GM23338 (cell line): ENCODE results near the gene PAQR4. TPM values are rescaled to one million over a fixed set of nuclear protein-coding genes. Genes with fewer than 3 reads are reported as not detected.
"Not testable (repeated sequence)": the region's sequence is repeated elsewhere in the genome, so short reads cannot be mapped to it uniquely, and the experiment has no call there.

Experiments
- ATAC-seq: fragments of 200-7000 bp; cut with Tn5 transposase; 3 replicates; pipeline ENCODE4 v1.9.1; 2020
- DNase-seq: peaks from one replicate; pipeline ENCODE4 v3.0.0-alpha.2; 2015; ENCODE audit warnings: low spot score
- H2AFZ ChIP-seq: fragments of 200-600 bp; sonication (generic); 2 replicates; pipeline ENCODE4 v1.8.0; 2016; ENCODE audit warnings: antibody characterized with exemption, mild to moderate bottlenecking, moderate library complexity
- H3F3A ChIP-seq: fragments of 200-600 bp; sonication (generic); replicated peaks from 2 replicates; pipeline ENCODE4 v1.8.0; 2017; ENCODE audit warnings: antibody characterized with exemption, mixed run types, low read depth
- H3K27ac ChIP-seq: fragments of 200-600 bp; sonication (generic); 2 replicates; pipeline ENCODE4 v1.6.1; 2016; ENCODE audit warnings: low read depth
- H3K27me3 ChIP-seq: fragments of 200-600 bp; sonication (generic); 2 replicates; pipeline ENCODE4 v1.8.0; 2016; ENCODE audit warnings: mild to moderate bottlenecking, mixed run types, moderate library complexity; ENCODE audit not compliant: insufficient read depth
- H3K36me3 ChIP-seq: fragments of 200-600 bp; sonication (generic); 2 replicates; pipeline ENCODE4 v1.8.0; 2016; ENCODE audit warnings: mild to moderate bottlenecking; ENCODE audit not compliant: insufficient read depth
- H3K4me1 ChIP-seq: fragments of 200-600 bp; sonication (generic); 2 replicates; pipeline ENCODE4 v1.8.0; 2016; ENCODE audit warnings: mild to moderate bottlenecking, moderate library complexity; ENCODE audit not compliant: insufficient read depth
- H3K4me2 ChIP-seq: fragments of 200-600 bp; sonication (generic); 2 replicates; pipeline ENCODE4 v1.7.1; 2017; ENCODE audit warnings: mixed run types
- H3K4me3 ChIP-seq: fragments of 200-600 bp; sonication (generic); 2 replicates; pipeline ENCODE4 v1.6.1; 2016; ENCODE audit warnings: mixed run types
- H3K79me2 ChIP-seq: fragments of 200-600 bp; sonication (generic); replicated peaks from 2 replicates; pipeline ENCODE4 v1.8.0; 2017; ENCODE audit warnings: mild to moderate bottlenecking; ENCODE audit not compliant: insufficient read depth
- H3K9me2 ChIP-seq: fragments of 200-600 bp; sonication (generic); 2 replicates; pipeline ENCODE4 v1.8.0; 2017; ENCODE audit not compliant: insufficient read depth
- H4K20me1 ChIP-seq: fragments of 200-600 bp; sonication (generic); replicated peaks from 2 replicates; pipeline ENCODE4 v1.8.0; 2017; ENCODE audit warnings: mild to moderate bottlenecking; ENCODE audit not compliant: insufficient read depth
- H3K27ac Mint-ChIP-seq: 2 replicates; pipeline ENCODE4 v1.8.0; 2020; ENCODE audit warnings: inconsistent platforms, mild to moderate bottlenecking, moderate library complexity, mixed read lengths
- H3K27me3 Mint-ChIP-seq: 3 replicates; pipeline ENCODE4 v1.8.0; 2022; ENCODE audit warnings: low read depth, mild to moderate bottlenecking, moderate library complexity, mixed read lengths, inconsistent platforms; ENCODE audit not compliant: insufficient read depth, poor library complexity
- H3K36me3 Mint-ChIP-seq: 3 replicates; pipeline ENCODE4 v1.8.0; 2021; ENCODE audit warnings: low read depth, mild to moderate bottlenecking, inconsistent platforms, moderate library complexity, mixed read lengths
- H3K4me1 Mint-ChIP-seq: 3 replicates; pipeline ENCODE4 v1.8.0; 2020; ENCODE audit warnings: mild to moderate bottlenecking, inconsistent platforms, mixed read lengths
- H3K4me3 Mint-ChIP-seq: 3 replicates; pipeline ENCODE4 v1.8.0; 2021; ENCODE audit warnings: moderate library complexity, mild to moderate bottlenecking, inconsistent platforms, mixed read lengths
- H3K9me3 Mint-ChIP-seq: 3 replicates; pipeline ENCODE4 v1.8.0; 2020; ENCODE audit warnings: moderate library complexity, mild to moderate bottlenecking, inconsistent platforms, mixed read lengths
- CREB1 ChIP-seq: fragments of 250-450 bp; sonication (Bioruptor Pico); IDR thresholded peaks from 2 replicates; pipeline ENCODE4 v1.5.0; 2020; ENCODE audit warnings: low read depth, mild to moderate bottlenecking, moderate library complexity
- ETS1 ChIP-seq: IDR thresholded peaks from 2 replicates; pipeline ENCODE4 v1.6.1; 2016; ENCODE audit warnings: antibody characterized with exemption
- EZH2phosphoT487 ChIP-seq: fragments of 200-600 bp; sonication (generic); IDR thresholded peaks from one replicate; pipeline ENCODE4 v1.8.1; 2018; ENCODE audit warnings: antibody characterized with exemption; ENCODE audit not compliant: unreplicated experiment
- JUNB ChIP-seq: IDR thresholded peaks from one replicate; pipeline ENCODE4 v1.6.1; 2016; ENCODE audit warnings: antibody characterized with exemption; ENCODE audit not compliant: unreplicated experiment
- NANOG ChIP-seq: IDR thresholded peaks from 2 replicates; pipeline ENCODE4 v1.6.1; 2016; ENCODE audit warnings: antibody characterized with exemption, borderline replicate concordance
- POLR2AphosphoS5 ChIP-seq: IDR thresholded peaks from 2 replicates; pipeline ENCODE4 v1.6.1; 2016; ENCODE audit warnings: antibody characterized with exemption, low read depth
- STAT1 ChIP-seq: IDR thresholded peaks from one replicate; pipeline ENCODE4 v1.6.1; 2016; ENCODE audit warnings: antibody characterized with exemption; ENCODE audit not compliant: unreplicated experiment
- ZNF114 ChIP-seq: fragments of 250-450 bp; sonication (Bioruptor Pico); IDR thresholded peaks from 2 replicates; pipeline ENCODE4 v1.5.0; 2020; ENCODE audit warnings: mild to moderate bottlenecking, moderate library complexity
- ZNF331 ChIP-seq: fragments of 250-450 bp; sonication (Bioruptor Pico); IDR thresholded peaks from 2 replicates; pipeline ENCODE4 v1.5.0; 2020; ENCODE audit warnings: low read depth, mild to moderate bottlenecking, moderate library complexity
- polyA plus RNA-seq: library from polyadenylated mRNA; unstranded; fragments of >200 nt; fragmentation: Nextera tagmentation; extraction: Ambion mirVana; gene quantifications from 2 replicates; pipeline ENCODE4 v1.2.1, GENCODE V29; 2016
- total RNA-seq: library from RNA; depleted of rRNA; stranded (reverse); fragments of >200 nt; shearing (Covaris generic); gene quantifications from 2 replicates; pipeline ENCODE4 v1.2.3, GENCODE V29; 2014
- TF ChIP-seq, protein P1 (sequence below): fragments of 250-450 bp; sonication (Bioruptor Pico); IDR thresholded peaks from 2 replicates; pipeline ENCODE4 v1.5.0; 2020; ENCODE audit warnings: mild to moderate bottlenecking, moderate library complexity
- TF ChIP-seq, protein P2 (sequence below), 2 experiments: fragments of 200-600 bp in 1 of 2; sonication (generic) in 1 of 2; conservative IDR thresholded peaks; 2 replicates each; pipeline versions ENCODE4 v1.5.1 to v1.6.1; 2016 to 2017; ENCODE audit warnings: antibody characterized with exemption in 2 of 2, low read depth in 2 of 2, mild to moderate bottlenecking in 2 of 2, moderate library complexity in 1 of 2

PAQR4 gene
- total and polyA plus RNA-seq, 2 experiments from 2014 or later, result 7.0 to 29.3 TPM

DNA sequence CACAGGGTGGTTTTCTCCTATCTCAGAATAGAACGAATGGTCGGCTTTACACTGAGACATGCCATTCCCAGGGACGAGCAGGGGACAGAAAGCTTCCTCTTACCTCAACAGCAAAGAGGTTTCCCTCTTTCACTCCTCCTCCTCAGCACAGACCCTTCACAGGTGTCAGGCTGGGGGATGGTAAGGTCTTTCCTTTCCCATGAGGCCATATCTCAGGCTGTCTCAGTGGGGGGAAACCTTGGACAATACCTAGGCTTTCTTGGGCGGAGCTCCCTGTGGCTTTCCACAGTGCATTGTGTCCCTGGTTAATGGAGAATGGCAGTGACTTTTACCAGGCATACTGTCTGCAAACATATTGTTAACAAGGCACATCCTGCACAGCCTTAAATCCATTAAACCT lies 41.0 kb upstream of the PAQR4 start:
- H3K9me2 ChIP-seq, H3K27me3 ChIP-seq, H3K4me2 ChIP-seq, H4K20me1 ChIP-seq, ATAC-seq, H3K79me2 ChIP-seq, H3K4me1 ChIP-seq, H2AFZ ChIP-seq, H3K36me3 ChIP-seq, DNase-seq, H3K9me3 Mint-ChIP-seq, H3K4me3 Mint-ChIP-seq, H3K4me3 ChIP-seq, H3K27ac ChIP-seq: not testable (repeated sequence)
- Mint-ChIP-seq H3K4me1 (peaks cover 38% of the 10 kb centered on the region), H3K36me3 (peaks cover 13% of the 10 kb centered on the region; the same call in 1 of the 3 replicates), H3K27me3 (peaks cover 11% of the 10 kb centered on the region), H3K27ac (peak overlapping the region; percentile 87)
- peaks cover 12% of the 10 kb centered on the region for H3F3A ChIP-seq

DNA sequence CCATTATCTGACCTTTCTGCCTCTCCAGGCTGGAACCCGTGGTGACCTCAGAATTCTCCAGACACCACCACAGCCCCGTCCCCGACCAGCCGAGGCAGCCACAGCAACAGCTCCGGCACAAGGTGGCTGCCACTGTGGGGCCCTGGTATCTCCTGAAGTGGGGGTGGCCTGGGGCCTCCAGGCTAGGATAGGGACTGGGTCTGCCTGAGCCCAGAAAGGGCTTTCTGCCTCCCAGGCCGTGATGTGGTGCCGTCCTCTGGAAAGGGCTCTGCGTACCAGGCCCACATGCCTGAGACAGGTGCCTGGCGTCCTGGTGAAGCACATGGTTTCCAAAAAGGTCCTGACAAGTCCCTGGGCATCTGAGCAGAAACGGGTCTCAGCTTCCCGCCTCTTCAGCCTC lies 40.4 kb upstream of the PAQR4 start:
- peaks cover 9% of the 10 kb centered on the region; the same call in 2 of the 3 replicates for H3K9me3 Mint-ChIP-seq
- H3K4me1 Mint-ChIP-seq, result peaks cover 38% of the 10 kb centered on the region
- peaks cover 7% of the 10 kb centered on the region; the same call in 1 of the 2 replicates for H3K4me1 ChIP-seq
- H3K27ac ChIP-seq, result no peak overlapping the region
- H3K4me3 Mint-ChIP-seq, result no peak overlapping the region; the same call in 2 of the 3 replicates
- DNase-seq (no peak), ATAC-seq (no peak)
- H3K9me2 ChIP-seq, result no peaks in the 10 kb centered on the region
- peaks cover 10% of the 10 kb centered on the region; the same call in 1 of the 3 replicates for H3K36me3 Mint-ChIP-seq
- no peaks in the 10 kb centered on the region for H3K79me2 ChIP-seq
- no peaks in the 10 kb centered on the region for H4K20me1 ChIP-seq
- peaks cover 11% of the 10 kb centered on the region for H3K27me3 Mint-ChIP-seq
- 0 out of 2 replicates have a peak, but pooled peaks cover 7% of the 10 kb centered on the region for H3K27me3 ChIP-seq
- no peak overlapping the region for H3K4me2 ChIP-seq
- no peaks in the 10 kb centered on the region for H3K36me3 ChIP-seq
- H2AFZ ChIP-seq, result no peak overlapping the region
- peaks cover 8% of the 10 kb centered on the region for H3F3A ChIP-seq
- no peak overlapping the region for H3K4me3 ChIP-seq
- peak overlapping the region; percentile 87 for H3K27ac Mint-ChIP-seq
- TF ChIP-seq NANOG (no peak), STAT1 (no peak), ZNF331 (no peak), ETS1 (no peak), CREB1 (CRISPR knock-in tag) (no peak), EZH2phosphoT487 (no peak), POLR2AphosphoS5 (no peak), ZNF114 (CRISPR knock-in tag) (no peak), JUNB (no peak)
- TF ChIP-seq, protein P1, sequence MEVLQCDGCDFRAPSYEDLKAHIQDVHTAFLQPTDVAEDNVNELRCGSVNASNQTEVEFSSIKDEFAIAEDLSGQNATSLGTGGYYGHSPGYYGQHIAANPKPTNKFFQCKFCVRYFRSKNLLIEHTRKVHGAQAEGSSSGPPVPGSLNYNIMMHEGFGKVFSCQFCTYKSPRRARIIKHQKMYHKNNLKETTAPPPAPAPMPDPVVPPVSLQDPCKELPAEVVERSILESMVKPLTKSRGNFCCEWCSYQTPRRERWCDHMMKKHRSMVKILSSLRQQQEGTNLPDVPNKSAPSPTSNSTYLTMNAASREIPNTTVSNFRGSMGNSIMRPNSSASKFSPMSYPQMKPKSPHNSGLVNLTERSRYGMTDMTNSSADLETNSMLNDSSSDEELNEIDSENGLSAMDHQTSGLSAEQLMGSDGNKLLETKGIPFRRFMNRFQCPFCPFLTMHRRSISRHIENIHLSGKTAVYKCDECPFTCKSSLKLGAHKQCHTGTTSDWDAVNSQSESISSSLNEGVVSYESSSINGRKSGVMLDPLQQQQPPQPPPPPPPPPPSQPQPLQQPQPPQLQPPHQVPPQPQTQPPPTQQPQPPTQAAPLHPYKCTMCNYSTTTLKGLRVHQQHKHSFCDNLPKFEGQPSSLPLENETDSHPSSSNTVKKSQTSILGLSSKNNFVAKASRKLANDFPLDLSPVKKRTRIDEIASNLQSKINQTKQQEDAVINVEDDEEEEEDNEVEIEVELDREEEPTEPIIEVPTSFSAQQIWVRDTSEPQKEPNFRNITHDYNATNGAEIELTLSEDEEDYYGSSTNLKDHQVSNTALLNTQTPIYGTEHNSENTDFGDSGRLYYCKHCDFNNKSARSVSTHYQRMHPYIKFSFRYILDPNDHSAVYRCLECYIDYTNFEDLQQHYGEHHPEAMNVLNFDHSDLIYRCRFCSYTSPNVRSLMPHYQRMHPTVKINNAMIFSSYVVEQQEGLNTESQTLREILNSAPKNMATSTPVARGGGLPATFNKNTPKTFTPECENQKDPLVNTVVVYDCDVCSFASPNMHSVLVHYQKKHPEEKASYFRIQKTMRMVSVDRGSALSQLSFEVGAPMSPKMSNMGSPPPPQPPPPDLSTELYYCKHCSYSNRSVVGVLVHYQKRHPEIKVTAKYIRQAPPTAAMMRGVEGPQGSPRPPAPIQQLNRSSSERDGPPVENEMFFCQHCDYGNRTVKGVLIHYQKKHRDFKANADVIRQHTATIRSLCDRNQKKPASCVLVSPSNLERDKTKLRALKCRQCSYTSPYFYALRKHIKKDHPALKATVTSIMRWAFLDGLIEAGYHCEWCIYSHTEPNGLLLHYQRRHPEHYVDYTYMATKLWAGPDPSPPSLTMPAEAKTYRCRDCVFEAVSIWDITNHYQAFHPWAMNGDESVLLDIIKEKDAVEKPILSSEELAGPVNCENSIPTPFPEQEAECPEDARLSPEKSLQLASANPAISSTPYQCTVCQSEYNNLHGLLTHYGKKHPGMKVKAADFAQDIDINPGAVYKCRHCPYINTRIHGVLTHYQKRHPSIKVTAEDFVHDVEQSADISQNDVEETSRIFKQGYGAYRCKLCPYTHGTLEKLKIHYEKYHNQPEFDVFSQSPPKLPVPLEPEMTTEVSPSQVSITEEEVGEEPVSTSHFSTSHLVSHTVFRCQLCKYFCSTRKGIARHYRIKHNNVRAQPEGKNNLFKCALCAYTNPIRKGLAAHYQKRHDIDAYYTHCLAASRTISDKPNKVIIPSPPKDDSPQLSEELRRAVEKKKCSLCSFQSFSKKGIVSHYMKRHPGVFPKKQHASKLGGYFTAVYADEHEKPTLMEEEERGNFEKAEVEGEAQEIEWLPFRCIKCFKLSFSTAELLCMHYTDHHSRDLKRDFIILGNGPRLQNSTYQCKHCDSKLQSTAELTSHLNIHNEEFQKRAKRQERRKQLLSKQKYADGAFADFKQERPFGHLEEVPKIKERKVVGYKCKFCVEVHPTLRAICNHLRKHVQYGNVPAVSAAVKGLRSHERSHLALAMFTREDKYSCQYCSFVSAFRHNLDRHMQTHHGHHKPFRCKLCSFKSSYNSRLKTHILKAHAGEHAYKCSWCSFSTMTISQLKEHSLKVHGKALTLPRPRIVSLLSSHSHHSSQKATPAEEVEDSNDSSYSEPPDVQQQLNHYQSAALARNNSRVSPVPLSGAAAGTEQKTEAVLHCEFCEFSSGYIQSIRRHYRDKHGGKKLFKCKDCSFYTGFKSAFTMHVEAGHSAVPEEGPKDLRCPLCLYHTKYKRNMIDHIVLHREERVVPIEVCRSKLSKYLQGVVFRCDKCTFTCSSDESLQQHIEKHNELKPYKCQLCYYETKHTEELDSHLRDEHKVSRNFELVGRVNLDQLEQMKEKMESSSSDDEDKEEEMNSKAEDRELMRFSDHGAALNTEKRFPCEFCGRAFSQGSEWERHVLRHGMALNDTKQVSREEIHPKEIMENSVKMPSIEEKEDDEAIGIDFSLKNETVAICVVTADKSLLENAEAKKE (CRISPR knock-in tag), result no peak
- TF ChIP-seq, protein P2, sequence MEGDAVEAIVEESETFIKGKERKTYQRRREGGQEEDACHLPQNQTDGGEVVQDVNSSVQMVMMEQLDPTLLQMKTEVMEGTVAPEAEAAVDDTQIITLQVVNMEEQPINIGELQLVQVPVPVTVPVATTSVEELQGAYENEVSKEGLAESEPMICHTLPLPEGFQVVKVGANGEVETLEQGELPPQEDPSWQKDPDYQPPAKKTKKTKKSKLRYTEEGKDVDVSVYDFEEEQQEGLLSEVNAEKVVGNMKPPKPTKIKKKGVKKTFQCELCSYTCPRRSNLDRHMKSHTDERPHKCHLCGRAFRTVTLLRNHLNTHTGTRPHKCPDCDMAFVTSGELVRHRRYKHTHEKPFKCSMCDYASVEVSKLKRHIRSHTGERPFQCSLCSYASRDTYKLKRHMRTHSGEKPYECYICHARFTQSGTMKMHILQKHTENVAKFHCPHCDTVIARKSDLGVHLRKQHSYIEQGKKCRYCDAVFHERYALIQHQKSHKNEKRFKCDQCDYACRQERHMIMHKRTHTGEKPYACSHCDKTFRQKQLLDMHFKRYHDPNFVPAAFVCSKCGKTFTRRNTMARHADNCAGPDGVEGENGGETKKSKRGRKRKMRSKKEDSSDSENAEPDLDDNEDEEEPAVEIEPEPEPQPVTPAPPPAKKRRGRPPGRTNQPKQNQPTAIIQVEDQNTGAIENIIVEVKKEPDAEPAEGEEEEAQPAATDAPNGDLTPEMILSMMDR (conservative IDR thresholded peaks at IDR 0.05; ENCODE audit: low read depth in 2 of 2), result no peak
